ENCODE results near the gene MPRIP. TPM values are rescaled to one million over a fixed set of nuclear protein-coding genes. Genes with fewer than 3 reads are reported as not detected.

Gene MPRIP
- total RNA-seq, 2 donors from 2014 or later = 84.3 to 258 TPM

GRCh38 chr17:17231621-17232302 is 189.5 kb downstream of the MPRIP start:
- intact Hi-C loops (cut with DNase I) = no loop called here
- WGBS = 77% methylated on average over 16 of the region's 16 CpGs
- Histone ChIP-seq H3K27ac (no peak overlapping the region), H3K4me1 (replicated peaks) (peaks cover 21% of the 10 kb centered on the region), H3K27me3 (replicated peaks; ENCODE audit: insufficient read depth) (no peaks in the 10 kb centered on the region), H3K36me3 (no peaks in the 10 kb centered on the region), H3K9me3 (no peaks in the 10 kb centered on the region), H3K4me3 (no peak overlapping the region)
- DNase-seq (ENCODE audit: low spot score) = no peak
- TF ChIP-seq POLR2AphosphoS5 (IDR thresholded peaks at IDR 0.05) = no peak
- TF ChIP-seq POLR2A (IDR thresholded peaks at IDR 0.05) = no peak
- TF ChIP-seq, protein P1, sequence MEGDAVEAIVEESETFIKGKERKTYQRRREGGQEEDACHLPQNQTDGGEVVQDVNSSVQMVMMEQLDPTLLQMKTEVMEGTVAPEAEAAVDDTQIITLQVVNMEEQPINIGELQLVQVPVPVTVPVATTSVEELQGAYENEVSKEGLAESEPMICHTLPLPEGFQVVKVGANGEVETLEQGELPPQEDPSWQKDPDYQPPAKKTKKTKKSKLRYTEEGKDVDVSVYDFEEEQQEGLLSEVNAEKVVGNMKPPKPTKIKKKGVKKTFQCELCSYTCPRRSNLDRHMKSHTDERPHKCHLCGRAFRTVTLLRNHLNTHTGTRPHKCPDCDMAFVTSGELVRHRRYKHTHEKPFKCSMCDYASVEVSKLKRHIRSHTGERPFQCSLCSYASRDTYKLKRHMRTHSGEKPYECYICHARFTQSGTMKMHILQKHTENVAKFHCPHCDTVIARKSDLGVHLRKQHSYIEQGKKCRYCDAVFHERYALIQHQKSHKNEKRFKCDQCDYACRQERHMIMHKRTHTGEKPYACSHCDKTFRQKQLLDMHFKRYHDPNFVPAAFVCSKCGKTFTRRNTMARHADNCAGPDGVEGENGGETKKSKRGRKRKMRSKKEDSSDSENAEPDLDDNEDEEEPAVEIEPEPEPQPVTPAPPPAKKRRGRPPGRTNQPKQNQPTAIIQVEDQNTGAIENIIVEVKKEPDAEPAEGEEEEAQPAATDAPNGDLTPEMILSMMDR (IDR thresholded peaks at IDR 0.05) = no peak

DNA sequence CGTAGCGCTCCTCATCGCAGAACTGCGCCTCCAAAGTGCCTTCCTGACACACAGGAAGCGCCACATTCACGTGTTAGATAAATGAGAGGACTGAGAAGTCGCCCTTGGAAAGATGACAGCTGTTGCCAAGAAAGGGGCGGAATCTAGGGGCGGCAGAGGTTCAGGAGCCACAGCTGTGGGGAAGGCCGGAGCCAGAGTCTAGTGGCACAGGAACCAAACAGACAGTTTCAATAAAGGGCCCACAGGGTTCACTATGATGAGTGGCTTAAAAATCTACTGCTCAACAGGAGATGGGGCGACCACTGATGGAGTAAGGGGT is 190.0 kb downstream of the MPRIP start:
- TF ChIP-seq POLR2AphosphoS5 (IDR thresholded peaks at IDR 0.05) (no peak), POLR2A (IDR thresholded peaks at IDR 0.05) (no peak)
- TF ChIP-seq, protein P1 (IDR thresholded peaks at IDR 0.05) = no peak
- Histone ChIP-seq H3K27me3 (replicated peaks; ENCODE audit: insufficient read depth) (no peaks in the 10 kb centered on the region), H3K27ac (no peak overlapping the region), H3K9me3 (no peaks in the 10 kb centered on the region), H3K4me3 (no peak overlapping the region), H3K36me3 (no peaks in the 10 kb centered on the region), H3K4me1 (replicated peaks) (peaks cover 21% of the 10 kb centered on the region)
- intact Hi-C loops (cut with DNase I) = no loop called here
- no peak for DNase-seq (ENCODE audit: low spot score)
- 86% methylated on average over 11 of the region's 11 CpGs for WGBS

GRCh38 chr17:17235212-17236174 is 193.2 kb downstream of the MPRIP start:
- intact Hi-C loops (cut with DNase I) = loop anchor here (5.0 kb wide), 1 partner anchor 93 kb away; no protein-coding TSS in a partner anchor
- WGBS = 53% methylated on average over 19 of the region's 19 CpGs
- no peak for DNase-seq (ENCODE audit: low spot score)

DNA sequence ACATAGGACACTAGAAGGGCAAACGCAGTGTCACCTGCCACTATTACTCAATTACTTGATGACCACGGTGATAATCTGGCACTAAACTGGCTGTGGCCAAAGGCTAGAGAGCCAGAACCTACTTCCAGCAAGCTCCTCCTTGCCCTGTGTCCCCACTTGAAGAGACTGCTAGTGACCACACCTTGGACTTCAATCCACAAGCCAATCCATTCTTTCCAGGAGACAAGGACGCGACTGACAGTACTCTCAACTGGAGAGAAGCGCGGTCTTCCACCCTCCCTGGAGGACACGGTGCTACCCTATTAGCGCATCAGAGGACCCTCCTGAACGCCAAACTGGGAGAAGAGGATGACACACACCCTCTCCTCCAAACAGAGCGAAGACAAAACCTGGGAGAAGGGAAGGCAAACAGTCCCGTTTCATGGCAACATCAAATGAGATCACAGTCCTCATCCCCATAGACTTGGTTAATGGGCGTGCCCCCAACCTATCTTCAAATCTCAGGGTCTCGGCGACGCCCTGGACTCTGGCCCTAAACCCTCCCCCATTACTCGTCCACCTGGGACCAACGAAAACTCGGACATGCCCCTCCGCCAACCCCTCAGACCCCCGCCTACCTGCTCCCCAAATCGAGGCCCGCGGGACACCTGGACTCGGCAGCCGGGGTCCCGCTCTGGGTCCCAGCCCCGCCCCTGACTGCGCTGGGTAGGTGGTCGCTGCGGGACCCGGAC is 194.2 kb downstream of the MPRIP start:
- no peak for DNase-seq (ENCODE audit: low spot score)
- Histone ChIP-seq H3K4me1 (replicated peaks) (peaks cover 3% of the 10 kb centered on the region), H3K36me3 (no peaks in the 10 kb centered on the region), H3K9me3 (no peaks in the 10 kb centered on the region), H3K27ac (peak overlapping the region; percentile 94 to 97), H3K27me3 (replicated peaks; ENCODE audit: insufficient read depth) (no peaks in the 10 kb centered on the region), H3K4me3 (peak overlapping the region; percentile 90 to 94)
- intact Hi-C loops (cut with DNase I) = loop anchor here (5.0 kb wide), 1 partner anchor 94 kb away; no protein-coding TSS in a partner anchor
- TF ChIP-seq, protein P1 (IDR thresholded peaks at IDR 0.05) = no peak
- TF ChIP-seq POLR2A (IDR thresholded peaks at IDR 0.05) (no peak), POLR2AphosphoS5 (IDR thresholded peaks at IDR 0.05) (no peak)
- under 1% methylated on average over 31 of the region's 31 CpGs for WGBS

More at GRCh38 chr17:17235212-17236174, 193.2 kb downstream of the MPRIP start:
- Histone ChIP-seq H3K36me3 (no peaks in the 10 kb centered on the region), H3K27me3 (replicated peaks; ENCODE audit: insufficient read depth) (no peaks in the 10 kb centered on the region), H3K4me3 (peak overlapping the region; percentile 90 to 94), H3K9me3 (no peaks in the 10 kb centered on the region), H3K4me1 (replicated peaks) (peaks cover 3% of the 10 kb centered on the region), H3K27ac (peak overlapping the region; percentile 94 to 97)
- TF ChIP-seq, protein P1 (IDR thresholded peaks at IDR 0.05) = no peak
- no peak for TF ChIP-seq POLR2A (IDR thresholded peaks at IDR 0.05)
- TF ChIP-seq POLR2AphosphoS5 (IDR thresholded peaks at IDR 0.05) = no peak
